HK-2 (cell line): Measurements from ENCODE around the gene AMMECR1.
"Not testable (repeated sequence)": the region's sequence is repeated elsewhere in the genome, so short reads cannot be mapped to it uniquely, and the experiment has no call there.

Experiments
- DNase-seq: peaks from one replicate; pipeline ENCODE4 v3.0.0-alpha.2; 2018; ENCODE audit not compliant: unreplicated experiment

AMMECR1 gene

DNA sequence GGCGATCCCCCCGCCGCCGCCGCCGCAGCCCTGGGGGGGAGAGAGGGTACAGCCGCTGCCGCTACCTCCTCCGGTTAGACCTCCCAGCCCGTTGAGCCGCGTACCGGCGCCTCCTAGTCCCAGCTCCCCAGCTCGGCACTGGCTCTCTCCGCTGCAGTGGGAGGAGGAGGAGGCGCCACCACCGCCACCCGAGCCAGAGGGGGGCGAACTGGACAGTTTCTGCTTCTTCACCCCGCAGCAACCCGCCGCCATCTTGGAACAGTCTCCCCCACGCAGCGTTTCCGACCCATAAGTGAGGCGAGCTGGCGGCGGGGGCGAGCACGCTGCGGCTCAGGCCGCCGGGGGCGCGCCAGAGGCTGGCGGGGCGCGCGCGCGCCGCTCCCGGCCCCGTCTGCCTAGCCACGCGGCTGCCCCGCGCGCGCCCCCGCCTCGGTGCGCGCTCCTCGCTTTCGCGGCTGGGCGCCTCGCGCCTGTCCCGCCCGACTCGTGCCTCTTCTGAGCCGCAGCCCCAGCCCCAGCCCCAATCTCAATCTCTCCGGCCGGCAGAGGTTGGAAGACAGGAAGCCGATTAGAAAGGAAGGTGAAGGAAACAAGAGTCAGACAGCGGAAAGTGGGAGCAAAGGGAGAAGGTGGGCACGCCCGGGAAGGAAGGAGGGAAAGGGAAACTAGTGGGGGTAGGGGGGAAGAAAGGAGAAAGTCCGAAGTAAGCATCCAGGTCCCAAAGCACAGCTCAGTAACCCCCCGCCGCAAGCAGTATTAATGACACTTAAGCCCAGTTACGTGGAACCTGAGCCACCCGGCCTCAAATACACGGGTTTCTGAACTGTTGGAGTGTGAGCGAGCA is at the start of gene AMMECR1:
Gene AMMECR1 (minus strand): TSS at position 266 of the 844 bp plus-strand sequence. CDS start 14 bp downstream, at position 252.
- DNase-seq: peak; percentile 80

DNA sequence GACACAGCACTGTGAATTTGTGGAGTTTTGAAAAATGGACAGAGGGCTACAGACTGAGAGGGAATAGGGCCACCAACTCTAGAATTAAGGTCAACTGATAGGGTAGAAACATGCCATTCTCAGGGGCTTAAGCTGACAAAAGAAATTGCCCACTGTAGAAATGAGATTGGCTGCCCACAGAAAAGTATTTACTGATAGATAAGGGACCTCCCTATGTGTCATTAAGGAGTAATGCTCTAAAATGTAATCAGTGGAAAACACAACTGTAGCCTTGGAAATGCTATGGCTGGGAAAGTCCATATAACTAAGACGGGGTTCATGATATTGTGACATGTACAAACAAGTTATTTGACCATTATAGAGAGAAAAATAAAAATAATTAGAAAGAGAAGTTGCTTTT is 45.4 kb upstream of the AMMECR1 start:
- no peak for DNase-seq

DNA sequence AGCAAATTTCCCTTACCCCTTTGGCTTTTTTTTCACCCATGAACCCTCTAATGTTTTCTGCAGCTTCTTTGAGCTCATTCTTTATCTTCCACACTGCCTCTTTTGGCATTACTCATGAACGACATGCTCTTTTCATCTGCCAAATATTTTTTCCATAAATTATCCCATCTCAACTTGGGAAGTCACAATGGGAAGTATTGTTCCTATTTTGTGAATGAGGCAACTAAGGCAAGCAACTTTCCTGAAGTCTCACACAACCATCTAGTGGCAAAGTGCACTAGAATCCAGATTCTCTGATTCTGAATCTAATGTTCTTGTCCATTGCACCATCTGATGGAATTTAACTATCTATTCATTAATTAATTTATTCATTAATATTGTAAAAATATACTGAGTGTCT is 41.4 kb upstream of the AMMECR1 start:
- no peak for DNase-seq

DNA sequence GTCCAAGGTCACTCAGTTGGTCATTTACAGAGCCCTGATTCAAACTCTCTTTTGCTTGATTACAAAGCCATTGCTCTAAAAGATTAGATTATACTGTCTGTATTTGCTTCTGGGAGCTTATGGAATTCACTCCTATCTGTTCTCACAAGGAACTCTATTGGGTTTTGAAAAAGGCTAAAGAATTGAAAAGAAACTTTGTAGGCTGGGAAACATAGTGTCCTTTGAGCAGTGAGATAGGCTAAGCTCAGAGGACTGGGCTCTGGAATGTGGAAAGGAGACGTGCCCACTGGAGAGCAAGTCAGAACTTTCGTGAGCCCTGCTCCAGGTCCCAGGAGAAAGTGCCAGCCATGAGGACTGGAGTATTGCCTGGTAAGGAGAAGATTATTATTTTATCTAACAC is 40.7 kb upstream of the AMMECR1 start, which contains the start of gene RTL9:
Gene RTL9 (plus strand): TSS at position 301 of the 400 bp plus-strand sequence. CDS start 91,770 bp downstream, outside the sequence.
- no peak for DNase-seq

DNA sequence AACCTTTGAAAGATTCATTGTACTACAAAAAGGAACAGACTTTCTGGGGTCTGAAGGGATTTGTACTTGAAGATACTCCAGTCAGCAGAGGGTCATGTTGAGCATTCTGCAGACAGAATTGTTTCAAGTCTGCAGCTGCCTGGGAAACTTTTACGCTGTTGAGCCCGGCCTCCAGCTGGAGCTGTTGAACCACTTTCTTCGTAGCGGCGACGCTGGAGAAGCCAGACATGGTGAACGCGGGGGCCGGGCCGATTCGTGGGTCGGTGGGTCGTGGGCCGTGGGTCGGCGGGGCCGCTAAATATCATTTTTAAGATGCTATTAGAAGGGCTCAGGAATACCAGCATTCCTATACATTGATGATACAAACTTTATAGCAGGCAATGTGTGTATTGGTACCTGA is 28.8 kb upstream of the AMMECR1 start:
- no peak for DNase-seq

DNA sequence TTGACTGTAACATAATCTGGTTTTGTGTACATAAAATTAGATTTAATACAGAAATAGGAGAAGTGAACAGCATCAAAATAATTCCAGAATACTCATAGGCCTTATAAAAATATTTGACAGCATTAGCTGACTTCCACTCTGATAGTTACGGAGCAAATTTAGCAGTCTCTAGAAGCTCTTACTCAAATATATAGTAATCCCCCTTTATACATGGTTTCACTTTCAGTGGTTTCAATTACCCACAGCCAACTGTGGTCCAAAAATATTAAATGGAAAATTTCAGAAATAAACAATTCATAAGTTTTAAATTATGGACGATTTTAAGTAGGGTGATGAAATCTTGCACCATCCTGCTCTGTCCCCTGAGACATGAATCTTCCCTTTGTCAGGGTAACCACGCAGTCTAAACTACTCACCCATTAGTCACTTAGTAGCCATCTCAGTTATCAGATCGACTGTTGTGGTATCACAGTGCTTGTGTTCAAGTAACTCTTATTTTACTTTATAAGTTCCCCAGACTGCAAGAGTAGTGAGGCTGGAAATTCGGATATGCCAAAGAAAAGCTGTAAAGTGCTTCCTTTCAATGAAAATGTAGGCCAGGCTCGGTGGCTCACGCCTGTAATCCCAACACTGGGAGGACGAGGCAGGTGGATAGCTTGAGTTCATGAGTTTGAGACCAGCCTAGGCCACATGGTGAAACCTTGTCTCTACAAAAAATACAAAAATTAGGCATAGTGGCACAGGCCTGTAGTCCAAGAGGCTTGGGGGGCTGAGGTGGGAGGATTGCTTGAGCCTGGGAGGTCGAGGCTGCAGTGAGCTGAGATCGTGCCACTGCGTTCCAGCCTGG is 23.5 kb upstream of the AMMECR1 start:
- DNase-seq: peak; percentile 3

DNA sequence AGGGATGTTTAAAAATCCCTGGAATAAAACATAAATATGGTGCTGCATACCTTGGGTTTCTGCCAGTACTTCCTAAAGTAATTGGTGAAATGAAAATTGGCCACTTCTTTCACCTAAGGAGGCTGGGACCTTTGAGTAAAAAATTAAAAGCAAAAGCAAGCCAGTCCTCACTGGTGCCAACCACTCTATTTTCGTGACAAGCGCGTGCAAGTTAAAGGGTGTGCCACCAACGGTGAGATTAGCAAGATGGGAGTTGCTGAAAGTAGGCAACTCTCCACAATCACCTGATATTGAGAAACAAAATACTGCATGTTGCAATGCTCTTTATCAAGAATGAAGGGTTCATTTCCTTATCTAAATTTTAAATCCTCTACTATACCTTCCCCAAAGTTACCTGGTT is 21.1 kb upstream of the AMMECR1 start:
- DNase-seq: no peak

DNA sequence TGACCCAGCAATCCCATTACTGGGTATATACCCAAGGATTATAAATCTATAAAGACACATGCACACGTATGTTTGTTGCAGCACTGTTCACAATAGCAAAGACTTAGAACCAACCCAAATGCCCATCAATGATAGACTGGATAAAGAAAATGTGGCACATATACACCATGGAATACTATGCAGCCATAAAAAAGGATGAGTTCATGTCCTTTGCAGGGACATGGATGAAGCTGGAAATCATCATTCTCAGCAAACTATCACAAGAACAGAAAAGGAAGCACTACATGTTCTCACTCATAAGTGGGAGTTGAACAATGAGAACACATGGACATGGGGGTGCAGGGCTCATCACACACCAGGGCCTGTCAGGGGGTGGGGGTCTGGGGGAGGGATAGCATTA is 15.6 kb upstream of the AMMECR1 start:
- not testable (repeated sequence) for DNase-seq

DNA sequence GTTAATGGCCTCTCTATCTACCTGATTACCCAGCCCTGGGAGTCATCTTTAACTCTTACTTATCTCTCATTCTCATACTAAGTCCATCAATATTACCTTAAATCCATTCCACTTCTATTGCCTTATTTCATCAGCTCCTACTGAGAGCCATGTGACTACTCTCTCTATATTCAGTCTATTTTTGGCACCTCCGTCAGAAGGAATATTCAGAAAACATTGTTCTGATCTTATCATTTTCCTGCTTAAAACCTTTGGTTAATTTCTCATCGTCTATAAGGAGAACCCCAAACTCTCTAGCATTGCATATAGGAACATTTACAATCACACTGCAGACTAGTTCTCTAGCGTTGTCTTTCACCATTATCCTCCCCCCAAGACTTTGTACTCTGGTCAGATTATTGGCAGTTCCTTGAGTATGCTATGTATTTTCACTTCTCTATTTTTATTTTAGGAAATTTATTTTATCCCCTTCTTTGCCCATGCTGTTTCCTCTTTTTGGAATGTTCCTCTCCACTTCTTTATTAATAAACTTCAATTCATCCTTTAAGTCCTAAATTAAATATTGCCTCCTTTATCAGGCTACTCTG is 13.7 kb upstream of the AMMECR1 start:
- DNase-seq: no peak

DNA sequence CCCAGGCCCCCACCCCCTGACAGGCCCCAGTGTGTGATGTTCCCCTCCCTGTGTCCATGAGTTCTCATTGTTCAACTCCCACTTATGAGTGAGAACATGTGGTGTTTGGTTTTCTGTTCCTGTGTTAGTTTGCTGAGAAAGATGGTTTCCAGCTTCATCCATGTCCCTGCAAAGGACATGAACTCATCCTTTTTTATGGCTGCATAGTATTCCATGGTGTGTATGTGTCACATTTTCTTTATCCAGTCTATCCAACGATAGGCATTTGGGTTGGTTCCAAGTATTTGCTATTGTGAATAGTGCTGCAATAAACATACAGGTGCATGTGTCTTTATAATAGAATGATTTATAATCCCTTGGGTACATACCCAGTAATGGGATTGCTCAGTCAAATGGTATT is 10.7 kb upstream of the AMMECR1 start:
- not testable (repeated sequence) for DNase-seq

DNA sequence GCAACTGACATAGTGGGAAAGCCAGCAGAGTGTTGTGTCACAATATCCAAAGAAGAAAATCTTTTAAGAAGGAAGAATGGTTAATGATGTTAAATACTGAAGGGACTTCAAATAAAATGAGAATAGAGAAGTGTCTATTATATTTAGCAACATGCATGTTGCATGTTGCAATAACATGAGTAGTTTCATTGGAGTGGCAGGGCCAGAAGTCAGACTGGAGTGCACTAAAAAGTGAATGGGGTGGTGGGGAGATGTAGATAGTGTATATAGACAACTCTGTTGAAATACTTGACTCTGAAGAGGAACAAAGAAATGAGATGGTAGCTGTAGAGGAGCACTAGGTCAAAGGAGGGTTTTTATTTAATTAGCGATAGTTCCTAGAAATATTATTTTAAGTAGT is 9.5 kb upstream of the AMMECR1 start:
- no peak for DNase-seq

DNA sequence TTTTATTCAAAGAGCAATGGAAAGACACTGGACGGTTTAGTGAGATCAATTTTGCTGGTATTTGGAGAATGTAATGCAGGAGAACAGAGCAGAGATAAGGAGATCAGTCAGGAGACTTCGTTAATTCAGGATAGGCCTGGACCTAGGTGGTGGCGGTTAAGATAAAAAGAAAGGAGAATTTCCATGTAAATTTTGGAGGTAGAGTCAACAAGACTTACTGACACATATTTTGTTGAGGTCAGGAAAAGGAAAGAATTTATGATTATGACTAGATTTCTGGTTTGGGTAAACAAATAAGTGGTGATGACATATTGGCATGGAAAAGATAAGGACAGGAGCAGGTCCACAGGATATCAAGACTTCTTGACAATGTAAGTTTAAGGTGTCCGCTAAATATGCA is 8.8 kb upstream of the AMMECR1 start:
- no peak for DNase-seq

DNA sequence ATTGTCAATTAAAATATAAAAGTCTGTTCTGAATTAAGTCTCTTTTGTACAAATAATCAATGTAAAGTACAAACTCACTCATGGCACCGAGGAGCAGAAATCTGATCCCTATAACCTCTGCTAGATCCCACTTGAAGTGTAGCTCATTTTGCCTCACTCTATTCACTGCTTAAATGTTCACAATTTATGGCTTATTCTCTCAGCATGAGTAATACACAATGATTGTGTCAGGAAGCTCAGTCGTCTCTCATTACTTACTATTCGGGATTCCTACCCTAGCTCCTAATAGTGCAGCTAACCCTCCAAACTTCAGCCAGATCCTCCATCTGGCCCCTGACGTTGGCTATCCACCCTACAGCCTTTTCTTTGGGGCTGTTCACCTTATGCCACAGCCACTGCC is 4.7 kb upstream of the AMMECR1 start:
- DNase-seq: no peak

DNA sequence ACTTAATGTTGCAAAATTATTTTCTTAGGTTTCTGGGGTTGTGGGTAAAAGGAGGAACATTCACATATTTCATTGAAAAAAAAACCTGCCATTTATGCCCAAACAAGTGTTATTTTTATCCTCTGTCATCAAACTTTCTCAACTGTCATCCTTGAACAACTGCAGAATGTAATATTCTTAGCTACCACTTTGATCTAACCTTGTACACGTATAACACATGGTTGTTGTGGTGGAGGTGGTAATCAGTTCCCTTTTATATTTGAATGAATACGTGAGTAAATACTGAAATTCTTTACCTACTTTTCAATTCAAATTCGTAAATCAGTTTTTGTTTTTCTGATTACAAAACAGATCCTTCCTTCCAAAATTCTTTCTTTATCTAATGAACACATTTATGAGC is 3.8 kb upstream of the AMMECR1 start:
- no peak for DNase-seq

DNA sequence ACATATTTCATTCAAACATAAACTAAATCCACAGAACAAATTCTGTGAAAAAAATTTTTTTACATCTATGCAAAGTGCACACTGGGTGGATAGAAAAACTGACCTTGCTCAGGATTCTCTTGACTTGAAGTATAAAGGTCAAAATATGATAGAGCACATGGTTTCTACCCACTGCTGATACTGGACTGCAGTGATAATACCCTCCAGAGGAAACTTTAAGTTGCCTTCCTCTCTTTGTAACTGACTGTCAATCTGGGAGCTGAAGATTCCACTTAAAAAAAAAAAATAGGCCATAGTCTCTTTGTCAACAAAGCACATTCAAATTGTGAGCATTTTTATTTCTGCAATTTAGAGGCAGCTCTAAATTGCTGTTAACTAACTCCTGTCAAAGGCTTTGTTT is 3.2 kb upstream of the AMMECR1 start:
- no peak for DNase-seq

DNA sequence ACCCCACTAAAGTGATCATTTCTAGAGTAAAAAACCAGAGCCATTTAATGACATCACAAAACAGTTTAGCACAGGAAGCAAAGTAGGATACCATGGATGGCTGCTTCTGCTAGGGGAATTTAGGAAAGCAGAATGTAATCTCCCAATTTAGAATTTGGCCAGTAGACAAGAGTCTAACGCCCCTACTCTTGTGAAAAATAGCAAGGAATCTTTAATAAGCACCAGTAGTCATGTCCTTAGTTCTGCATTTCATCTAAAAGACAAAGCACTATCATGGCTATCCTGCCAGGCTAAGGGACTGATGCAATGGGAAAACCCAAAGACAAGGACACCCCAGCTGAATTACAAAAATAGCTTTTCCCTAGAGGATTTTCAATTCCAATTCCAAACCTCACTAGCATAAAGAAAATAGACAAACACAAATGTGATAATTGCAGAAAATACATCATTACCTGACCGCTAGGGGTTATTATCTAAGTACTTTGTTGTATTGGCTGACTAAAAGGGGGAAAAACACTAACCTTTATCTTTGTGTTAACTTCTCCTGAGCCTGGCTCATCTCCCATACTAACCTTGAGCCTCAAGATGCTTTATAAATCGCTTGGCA is 2.6 kb upstream of the AMMECR1 start:
- DNase-seq: no peak

DNA sequence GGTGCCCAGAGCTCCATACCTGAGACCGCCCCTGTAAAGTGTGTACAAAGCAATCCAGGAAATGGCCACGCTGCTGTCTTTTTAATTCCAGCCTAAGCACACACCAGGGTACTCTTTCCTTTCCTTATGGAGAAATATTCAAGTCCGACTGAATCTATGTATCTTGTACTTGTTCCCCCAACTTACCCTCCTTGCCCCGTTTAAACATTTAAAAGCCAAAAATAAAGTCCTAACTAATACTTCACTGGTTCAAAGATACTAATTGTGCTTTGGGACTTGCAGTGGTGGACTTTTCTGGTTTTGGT is 731 bp upstream of the AMMECR1 start:
- DNase-seq: no peak

DNA sequence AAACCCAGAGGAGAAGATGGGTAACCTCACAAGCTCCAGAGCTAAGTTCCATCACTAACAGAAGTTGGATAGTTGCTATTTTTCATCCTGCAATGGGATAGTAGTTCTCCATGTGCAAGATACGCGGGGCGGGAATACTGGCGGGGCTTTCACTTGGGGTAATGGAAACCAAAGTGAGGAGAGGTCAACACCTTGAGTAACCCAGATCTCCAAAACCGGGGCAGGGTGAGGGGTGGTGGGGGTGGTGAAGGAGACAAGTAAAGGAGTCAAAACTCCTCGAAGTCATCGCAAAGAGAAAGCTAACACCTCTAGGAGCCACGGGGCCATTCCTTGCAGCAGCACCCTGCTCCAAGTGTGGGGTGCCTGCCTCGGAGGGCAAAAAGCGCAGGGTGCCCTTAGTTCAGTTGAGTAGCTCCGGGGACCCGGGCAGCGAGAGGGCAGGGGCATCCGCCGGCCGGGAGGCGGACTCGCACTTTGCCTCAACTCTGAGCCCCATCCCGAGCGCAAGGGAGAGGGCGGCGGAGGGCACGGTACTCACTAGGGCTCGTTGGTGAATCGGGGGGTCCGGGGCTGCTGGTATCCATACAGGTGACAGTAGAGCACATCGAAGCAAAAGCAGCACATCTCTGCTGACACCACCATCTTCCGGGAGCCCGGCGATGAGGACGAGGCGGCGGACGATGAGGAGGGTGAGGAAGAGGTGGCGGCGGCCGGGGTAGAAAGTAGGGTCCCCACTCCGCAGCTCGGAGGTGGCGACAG is 645 bp downstream of the AMMECR1 start:
- peak; percentile 38 for DNase-seq

DNA sequence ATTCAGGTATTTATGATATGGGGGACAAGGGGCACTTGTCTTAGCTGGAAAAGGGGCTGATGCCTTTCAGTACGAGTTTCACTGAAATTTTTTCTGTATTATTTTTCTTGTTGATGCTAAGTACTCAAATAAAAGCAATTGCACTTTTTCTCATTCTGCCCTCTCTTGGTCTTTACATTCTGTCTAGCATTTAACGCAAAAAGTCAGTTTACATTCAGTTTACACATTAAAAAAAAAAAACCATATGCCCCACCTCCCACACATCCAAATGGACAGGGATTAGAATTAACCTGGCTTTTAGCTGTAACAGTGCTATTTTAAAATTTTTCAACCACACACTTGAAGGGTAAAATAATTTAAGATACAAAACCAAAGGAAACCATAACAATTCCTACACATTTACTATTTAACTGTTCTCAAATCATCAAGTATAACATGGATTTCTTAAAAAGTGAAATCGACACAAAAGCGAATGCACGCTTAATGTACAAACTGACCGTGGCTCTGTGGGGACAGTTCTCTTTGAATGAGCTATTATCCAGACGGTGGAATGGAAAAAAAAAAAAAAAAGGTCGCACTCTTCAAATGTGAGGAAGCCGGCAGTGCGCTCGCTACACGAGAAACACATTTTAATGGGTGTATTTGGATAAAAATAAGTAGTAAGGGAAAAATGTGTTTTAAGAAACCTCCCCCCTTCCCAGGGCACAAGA is 1.4 kb downstream of the AMMECR1 start:
- DNase-seq: peak; percentile 8

DNA sequence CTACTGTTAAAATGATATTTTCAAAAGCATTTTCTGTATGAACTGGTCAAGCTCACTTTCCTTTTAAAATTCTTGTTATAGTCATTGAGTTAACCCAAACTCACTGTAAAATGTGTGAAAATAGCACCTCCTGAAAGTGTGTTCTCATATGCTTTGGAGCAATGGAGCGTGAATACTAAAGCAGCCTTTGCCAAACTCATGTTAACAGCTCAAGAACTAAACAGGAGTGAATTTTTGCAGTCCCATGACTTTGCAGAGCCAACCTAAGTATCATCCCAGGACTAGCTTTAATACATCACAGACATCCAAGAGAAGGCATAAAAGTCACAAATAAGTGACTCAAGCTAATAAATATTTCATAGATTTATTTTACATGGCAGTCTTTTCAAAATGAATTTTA is 2.3 kb downstream of the AMMECR1 start:
- no peak for DNase-seq
